OCI-LY1 (cell line): ENCODE data around the gene LSP1.

Experiments
- CTCF ChIP-seq: fragments of 200-600 bp; sonication (generic), shearing (Covaris generic); IDR thresholded peaks from 2 replicates; pipeline ENCODE4 v1.5.1; 2017; ENCODE audit warnings: mild to moderate bottlenecking, antibody characterized with exemption, low read length, moderate library complexity, mixed read lengths
- EZH2 ChIP-seq: fragments of 200-600 bp; sonication (generic), shearing (Covaris generic); IDR thresholded peaks from 2 replicates; pipeline ENCODE4 v1.8.0; 2017; ENCODE audit warnings: borderline replicate concordance, mixed run types, mild to moderate bottlenecking, antibody characterized with exemption, low read length, moderate library complexity, mixed read lengths

GRCh38 chr11:1827095-1827813 is 25.6 kb upstream of the LSP1 start:
- TF ChIP-seq CTCF, result no peak
- TF ChIP-seq EZH2, result no peak
